Measurements from ENCODE around the gene KRT72.

GRCh38 chr12:52542157-52542556 is 59.1 kb downstream of the KRT72 start:
- TF ChIP-seq POLR2A (IDR thresholded peaks at IDR 0.05) = no peak
- TF ChIP-seq CTCF (IDR thresholded peaks at IDR 0.05 in 4 of 5, conservative IDR thresholded peaks at IDR 0.05 in 1 of 5) = no peak
